Kidney epithelial cell (primary cell): ENCODE results near the gene ALDH8A1. TPM values are rescaled to one million over a fixed set of nuclear protein-coding genes. Genes with fewer than 3 reads are reported as not detected.
A peak's percentile ranks its signal among the peaks of the same experiment; 100 is the strongest.

Experiments used
- DNase-seq: peaks from one replicate; pipeline ENCODE4 v3.0.0-alpha.2; 2010; ENCODE audit warnings: low read depth
- H3K27me3 ChIP-seq: 2 replicates; pipeline ENCODE4 v1.6.0; 2011; ENCODE audit warnings: low read length; ENCODE audit not compliant: control insufficient read depth, insufficient read depth
- H3K36me3 ChIP-seq: 2 replicates; pipeline ENCODE4 v1.5.1; 2011; ENCODE audit warnings: low read length; ENCODE audit not compliant: control insufficient read depth, insufficient read depth
- H3K4me3 ChIP-seq: 2 replicates; pipeline ENCODE4 v1.5.1; 2011; ENCODE audit warnings: low read depth, mild to moderate bottlenecking, control low read depth, low read length
- total RNA-seq: library from RNA; depleted of rRNA; stranded (reverse); fragments of >200 nt; gene quantifications from 2 replicates; pipeline ENCODE4 v1.2.3, GENCODE V29; 2015
- TF ChIP-seq, protein P1 (sequence below): IDR thresholded peaks from 2 replicates; pipeline ENCODE4 v1.5.1; 2011; ENCODE audit warnings: mild to moderate bottlenecking, moderate library complexity, low read length, control low read depth, inconsistent platforms; ENCODE audit not compliant: insufficient read depth, poor library complexity, severe bottlenecking

Gene ALDH8A1
- total RNA-seq, 1 donor from 2014 or later: 0.46 TPM

DNA sequence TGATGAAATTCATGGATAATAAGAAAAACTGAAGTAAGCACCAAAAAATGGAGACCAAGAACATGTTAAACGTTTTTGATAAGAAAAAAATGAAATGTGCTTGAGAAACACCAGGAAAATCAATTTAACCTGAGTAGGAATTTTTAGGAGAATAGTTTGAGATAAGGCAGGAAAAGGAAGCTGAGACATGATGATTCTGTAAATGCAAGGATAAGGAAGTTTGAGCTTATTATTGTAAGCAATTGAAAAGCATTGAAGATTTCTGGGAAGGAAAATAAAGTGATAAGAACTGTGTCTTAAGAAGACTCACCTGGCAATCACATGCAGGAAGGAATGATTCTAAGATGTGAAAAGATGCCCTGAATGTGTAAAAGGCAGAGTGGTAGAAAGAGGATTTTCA lies 66.6 kb downstream of the ALDH8A1 start:
- no peak for DNase-seq
- H3K27me3 ChIP-seq: no peaks in the 10 kb centered on the region
- TF ChIP-seq, protein P1, sequence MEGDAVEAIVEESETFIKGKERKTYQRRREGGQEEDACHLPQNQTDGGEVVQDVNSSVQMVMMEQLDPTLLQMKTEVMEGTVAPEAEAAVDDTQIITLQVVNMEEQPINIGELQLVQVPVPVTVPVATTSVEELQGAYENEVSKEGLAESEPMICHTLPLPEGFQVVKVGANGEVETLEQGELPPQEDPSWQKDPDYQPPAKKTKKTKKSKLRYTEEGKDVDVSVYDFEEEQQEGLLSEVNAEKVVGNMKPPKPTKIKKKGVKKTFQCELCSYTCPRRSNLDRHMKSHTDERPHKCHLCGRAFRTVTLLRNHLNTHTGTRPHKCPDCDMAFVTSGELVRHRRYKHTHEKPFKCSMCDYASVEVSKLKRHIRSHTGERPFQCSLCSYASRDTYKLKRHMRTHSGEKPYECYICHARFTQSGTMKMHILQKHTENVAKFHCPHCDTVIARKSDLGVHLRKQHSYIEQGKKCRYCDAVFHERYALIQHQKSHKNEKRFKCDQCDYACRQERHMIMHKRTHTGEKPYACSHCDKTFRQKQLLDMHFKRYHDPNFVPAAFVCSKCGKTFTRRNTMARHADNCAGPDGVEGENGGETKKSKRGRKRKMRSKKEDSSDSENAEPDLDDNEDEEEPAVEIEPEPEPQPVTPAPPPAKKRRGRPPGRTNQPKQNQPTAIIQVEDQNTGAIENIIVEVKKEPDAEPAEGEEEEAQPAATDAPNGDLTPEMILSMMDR: no peak
- H3K36me3 ChIP-seq: no peaks in the 10 kb centered on the region
- H3K4me3 ChIP-seq: no peak overlapping the region

DNA sequence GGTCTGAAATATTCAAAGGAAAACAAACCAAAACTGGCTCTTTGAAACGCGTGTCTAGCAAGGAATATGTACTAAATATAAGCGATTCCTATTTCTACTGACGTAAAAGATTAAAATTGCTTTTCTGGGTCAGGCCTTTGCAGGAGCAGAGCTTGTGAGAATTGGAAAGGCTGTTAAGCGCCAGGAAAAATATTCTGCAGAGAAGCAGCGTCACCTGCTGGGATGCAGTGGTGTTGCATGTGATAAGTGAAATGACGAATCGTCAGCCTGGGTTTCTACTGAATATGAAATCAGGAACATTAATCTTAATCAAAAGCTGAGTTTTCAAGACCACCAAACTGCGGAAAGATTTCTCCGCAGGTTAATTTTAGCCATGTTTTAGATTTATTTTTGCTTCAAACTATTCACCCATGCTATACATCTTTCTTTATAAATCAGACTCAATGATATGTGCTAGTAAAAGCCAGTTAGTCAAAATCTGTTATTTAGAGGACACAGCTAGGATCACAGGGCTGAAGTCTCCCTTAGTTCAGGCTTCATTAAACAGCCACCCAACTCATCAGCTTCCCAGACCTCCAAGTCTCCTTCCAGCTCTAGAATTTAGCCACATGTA lies 67.4 kb downstream of the ALDH8A1 start:
- Histone ChIP-seq H3K27me3 (no peaks in the 10 kb centered on the region), H3K4me3 (no peak overlapping the region), H3K36me3 (no peaks in the 10 kb centered on the region)
- no peak for DNase-seq
- TF ChIP-seq, protein P1: peak; percentile 79

DNA sequence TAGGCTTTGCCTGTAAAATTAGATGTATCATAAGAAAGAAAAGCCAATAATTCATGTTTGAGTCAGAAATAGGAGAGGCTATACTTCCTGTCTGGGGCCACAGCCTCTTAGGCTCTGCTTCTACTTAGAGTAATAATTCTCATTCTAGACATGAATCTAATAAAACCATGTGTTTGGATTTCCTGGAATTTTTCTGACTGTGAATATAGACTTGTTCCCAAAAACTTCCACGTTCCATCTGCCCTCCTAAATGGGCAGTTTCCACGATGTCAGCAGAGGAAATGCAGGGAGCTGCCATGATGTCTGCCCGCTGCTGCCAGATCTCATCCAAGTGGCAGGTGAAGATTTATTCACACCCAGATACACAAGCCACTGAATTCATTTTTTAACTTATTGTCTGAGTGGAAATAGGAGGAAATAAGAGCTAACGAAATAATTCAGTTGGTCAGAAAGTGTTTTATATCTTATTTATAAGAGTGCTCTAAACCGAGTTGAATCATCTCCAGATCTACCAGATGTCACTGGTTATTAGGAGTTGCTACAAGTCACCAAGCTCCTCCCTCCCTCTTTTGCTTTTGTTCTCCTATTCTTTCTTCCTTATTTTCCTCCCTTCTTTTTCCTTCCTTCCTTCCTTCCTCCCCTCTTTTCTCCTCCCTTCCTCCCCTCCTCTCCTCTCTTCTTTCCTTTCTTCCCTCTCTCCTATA lies 69.3 kb downstream of the ALDH8A1 start:
- no peak for DNase-seq
- Histone ChIP-seq H3K27me3 (no peaks in the 10 kb centered on the region), H3K36me3 (no peaks in the 10 kb centered on the region), H3K4me3 (no peak overlapping the region)
- TF ChIP-seq, protein P1: no peak

DNA sequence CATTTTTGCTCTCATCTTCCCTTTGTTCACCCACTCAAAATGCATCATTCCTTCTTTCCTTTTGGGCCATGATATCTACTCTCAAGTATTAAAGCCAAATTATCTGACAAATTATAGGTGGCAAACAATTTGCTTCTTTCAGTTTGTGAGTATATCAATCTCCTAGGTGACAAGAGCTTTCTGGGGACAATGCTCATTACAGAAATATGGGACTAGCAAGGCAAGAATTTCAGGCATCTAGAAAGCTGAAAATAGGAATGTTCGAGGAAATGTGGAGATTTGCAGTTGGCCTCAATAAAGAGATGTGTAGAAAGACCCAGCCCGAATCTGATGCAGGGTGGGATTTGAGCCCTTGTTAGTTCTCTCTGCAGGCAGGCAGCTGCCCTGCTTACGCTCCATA lies 71.8 kb downstream of the ALDH8A1 start:
- TF ChIP-seq, protein P1: no peak
- Histone ChIP-seq H3K27me3 (no peaks in the 10 kb centered on the region), H3K4me3 (no peak overlapping the region), H3K36me3 (no peaks in the 10 kb centered on the region)
- DNase-seq: no peak

DNA sequence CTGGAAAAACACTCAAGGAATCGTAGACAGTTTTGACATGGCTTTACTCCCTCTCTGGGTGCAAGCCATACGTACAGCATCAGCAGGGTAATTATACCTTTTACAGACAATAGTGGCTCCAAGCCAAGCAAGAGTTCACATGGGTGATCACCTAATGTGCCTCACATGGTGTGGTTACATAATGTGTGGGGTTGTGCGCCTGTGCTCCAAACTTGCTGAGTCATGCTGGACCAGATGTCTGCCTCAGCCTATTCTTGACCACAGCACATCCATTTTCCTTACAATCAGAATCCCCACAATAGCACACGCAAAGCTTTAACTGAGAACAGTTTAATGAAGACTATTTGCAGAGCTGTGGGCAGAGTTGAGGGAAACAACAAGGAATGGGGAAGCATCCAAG lies 74.5 kb downstream of the ALDH8A1 start:
- DNase-seq: no peak
- Histone ChIP-seq H3K36me3 (no peaks in the 10 kb centered on the region), H3K4me3 (no peak overlapping the region), H3K27me3 (no peaks in the 10 kb centered on the region)
- TF ChIP-seq, protein P1: no peak
